RPMI8226 (cell line): ENCODE data around the gene CXCL3.

Experiments
- DNase-seq: peaks from one replicate; pipeline ENCODE4 v3.0.0-alpha.2; 2015

CXCL3 gene

GRCh38 chr4:74012130-74012529, 26.4 kb downstream of the CXCL3 start:
- no peak for DNase-seq

DNA sequence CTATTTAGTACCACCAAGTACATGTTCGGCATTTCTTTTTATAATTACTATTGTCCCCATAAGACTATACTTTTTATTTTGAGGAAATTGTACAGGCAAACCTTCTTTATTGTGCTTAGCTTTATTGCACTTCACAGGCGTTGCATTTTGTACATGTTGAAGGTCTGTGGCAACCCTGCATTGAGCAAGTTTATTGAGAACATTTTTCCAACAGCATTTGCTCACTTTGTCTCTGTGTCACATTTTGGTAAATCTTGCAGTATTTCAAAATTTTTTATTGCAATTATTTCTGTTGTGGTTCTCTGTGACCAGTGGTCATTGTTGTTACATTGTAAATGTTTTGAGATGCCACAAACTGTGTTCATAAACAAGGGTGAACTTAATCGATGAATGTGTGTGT, 29.2 kb downstream of the CXCL3 start:
- no peak for DNase-seq

GRCh38 chr4:74006009-74006476, 32.4 kb downstream of the CXCL3 start:
- no peak for DNase-seq

DNA sequence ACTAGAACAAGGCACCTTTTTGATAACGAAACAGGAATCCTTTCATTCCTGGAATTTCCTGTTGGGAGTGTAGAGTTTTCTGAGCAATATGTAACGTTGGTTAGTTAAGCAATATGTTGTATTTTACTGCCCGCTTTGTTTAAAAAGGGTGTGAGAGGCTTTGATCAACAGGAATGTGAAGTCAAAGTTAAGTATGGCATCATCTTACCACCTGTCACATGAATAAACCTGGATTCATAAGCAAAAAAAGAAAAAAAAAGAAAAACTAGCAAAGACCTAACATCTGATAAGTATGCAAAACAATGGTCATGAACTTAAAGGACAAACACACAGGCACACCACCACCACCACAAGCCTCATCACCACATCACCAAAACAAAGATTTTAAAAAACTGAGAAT, 33.0 kb downstream of the CXCL3 start:
- DNase-seq: no peak

DNA sequence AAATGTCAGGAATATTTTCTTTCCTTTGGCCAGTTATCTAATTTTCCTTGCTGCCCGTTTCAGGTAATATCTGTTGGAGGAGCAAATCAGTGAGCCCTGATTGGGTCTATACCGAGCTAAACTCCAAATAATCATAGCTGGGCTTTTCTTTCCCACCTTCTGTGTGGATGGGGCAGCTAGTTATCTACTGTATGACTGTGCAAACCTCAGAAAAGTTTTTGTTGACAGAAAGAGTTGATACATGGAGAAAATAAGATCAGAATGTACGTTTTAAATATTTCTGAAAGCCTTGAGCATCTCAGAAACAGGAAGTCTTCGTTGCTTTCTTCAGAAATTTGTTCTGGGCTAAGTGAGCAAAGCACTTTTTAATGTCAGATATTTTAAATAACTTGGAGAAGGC, 33.8 kb downstream of the CXCL3 start:
- DNase-seq: no peak

DNA sequence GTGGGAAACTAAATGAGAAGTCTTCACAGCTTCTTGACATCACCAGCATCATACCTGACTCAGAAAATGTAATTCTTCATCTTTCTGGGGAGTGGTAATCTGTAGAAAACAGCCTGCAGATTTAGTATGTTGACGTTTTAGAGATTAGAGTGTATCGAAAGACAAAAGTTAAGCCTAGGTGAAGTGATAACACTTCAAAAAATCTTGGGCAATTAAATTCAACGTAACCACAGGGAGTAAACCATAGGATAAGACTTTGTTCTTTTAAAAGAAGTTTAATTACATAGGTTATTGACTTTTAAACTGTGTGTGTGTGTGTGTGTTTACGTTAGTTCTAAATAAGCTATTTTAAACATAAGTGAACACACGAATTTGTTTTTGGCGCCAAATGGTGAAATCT, 38.2 kb downstream of the CXCL3 start:
- DNase-seq: no peak

DNA sequence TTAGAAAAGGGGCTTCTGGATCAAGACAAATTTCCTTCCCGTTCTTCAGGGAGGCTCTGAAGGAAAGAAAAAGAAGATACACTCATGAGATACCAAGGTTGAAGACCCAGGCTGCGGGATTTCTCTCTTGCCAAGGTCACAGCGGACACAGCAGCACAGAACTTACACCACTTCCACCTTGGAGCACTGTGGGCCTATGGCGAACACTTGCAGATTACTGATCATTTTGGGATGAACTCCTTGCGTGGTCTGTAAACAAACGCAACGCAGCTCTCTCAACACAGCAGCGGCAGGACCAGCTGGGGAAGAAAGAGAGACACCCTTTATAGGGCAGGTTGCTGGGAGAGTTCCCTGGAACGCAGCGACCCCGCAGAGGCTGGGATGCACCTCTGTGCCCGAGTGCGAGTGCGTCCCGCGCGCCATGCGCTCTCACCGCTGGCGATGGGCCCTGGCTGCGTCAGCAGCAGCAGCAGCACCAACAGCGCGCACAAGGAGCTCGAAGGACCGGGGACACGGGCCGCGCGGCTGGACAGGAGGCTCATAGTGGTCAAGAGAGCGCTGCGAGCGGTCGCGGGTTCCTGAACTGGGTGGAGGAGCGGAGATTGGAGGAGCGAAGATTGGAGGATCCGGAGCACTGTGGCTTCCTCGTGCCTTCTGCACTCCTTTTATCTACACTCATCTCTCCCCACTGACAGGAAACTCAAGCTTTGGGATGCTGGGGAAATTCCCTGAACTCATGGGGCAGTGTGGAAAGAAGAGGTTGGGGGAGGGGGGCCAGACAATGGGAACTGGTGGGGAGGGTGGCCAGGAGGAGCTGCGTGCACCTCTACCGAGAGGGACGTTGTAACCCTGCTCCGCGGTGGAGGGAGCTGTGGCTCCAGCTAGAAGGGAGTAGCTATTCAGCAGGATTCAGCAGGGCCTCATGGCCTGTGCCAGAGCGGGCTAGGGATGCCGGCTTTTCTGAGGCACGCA, 40.2 kb downstream of the CXCL3 start, which contains the start of gene CXCL5:
Gene CXCL5, minus strand, starts transcription at position 638 of the 972 bp plus-strand sequence. Its CDS starts 96 bp downstream, at position 542.
- DNase-seq: no peak

DNA sequence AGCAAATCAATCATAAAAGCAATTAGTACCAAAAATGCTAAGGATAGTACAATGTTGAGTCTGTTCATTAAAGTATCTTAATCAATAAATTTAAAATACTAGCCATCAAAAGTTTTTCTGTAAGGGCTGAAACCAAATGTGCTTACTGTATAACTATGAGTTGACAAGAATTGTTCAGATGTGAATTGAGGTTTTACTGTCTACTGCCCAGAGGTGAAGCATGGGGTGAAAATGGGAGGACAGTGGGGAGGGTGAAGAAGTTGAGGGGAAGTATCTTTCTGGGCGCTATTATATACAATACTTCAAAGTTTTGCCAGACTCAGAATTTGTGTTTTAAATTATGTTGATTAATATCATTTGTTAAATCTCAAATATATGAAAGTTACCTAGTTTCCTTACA, 46.4 kb downstream of the CXCL3 start:
- no peak for DNase-seq

GRCh38 chr4:73991742-73992000, 46.8 kb downstream of the CXCL3 start:
- no peak for DNase-seq

DNA sequence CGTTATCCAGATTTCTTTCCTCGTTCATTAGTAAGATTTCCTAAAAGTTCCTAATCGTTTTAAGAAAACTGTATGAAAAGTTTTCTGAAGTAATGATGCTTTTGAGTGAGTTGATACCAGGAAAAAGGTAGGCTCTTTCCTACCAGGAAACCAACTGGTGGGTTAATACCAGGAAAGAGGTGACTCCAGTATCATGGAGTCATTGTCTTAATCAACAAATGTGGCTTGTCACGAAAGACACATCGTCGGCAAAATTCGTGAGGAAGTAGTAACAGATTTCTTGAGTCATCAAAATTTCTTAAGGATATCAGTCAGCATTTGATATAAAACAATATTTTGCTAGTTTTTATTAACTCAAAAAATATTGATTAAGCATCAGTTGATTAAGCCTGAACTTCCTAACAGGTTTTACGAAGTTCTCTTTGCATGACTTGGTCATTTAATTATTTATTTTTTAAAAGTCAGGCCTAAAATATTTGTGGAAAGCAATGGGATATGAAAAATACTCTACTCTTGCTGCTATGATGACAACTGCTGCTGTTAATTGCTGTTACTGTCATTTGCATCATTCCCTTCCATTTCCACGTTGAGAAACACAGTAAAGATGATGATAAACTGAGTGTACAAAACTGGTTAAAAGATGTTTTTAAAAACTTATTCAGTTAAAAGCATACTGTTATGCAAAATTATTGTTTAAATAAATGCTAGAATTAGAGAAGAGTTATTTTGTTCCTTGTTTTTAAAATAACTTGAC, 47.3 kb downstream of the CXCL3 start:
- DNase-seq: no peak

DNA sequence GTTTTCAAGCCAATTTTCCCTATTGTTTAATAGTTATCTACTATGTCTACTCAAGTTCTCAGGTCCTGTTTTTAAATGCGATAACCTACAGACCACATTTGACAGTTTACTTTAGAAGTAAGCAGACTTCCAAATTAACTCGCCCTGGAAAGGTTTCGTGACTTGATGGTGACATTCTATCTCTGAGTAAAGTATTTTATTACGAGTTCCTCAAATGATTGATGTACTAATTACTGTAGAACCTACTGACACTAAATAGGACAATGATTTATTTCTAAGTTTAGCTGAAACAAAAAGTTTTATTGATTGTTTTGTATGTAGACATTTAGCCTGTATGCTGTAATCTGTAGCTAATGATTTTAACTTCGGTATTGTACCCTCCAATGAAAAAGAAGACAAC, 48.6 kb downstream of the CXCL3 start:
- no peak for DNase-seq

DNA sequence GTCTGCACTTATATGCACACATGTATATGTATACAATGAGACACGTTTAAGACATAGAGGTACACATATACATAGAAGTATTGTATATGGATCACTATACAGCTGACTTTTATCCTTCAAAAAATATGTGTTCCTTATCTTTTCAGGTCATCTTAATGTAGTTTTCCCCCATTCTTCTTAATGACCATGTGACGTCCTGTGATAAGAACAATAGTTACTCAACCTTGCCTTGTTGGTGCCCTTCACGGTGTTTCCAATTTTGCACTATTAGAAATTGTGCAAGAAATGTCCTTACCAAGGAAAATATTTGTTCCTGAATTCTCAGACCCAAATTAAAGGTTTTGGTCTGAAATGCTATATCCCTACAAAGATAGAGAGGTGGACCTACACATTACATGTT, 49.5 kb downstream of the CXCL3 start:
- DNase-seq: no peak

DNA sequence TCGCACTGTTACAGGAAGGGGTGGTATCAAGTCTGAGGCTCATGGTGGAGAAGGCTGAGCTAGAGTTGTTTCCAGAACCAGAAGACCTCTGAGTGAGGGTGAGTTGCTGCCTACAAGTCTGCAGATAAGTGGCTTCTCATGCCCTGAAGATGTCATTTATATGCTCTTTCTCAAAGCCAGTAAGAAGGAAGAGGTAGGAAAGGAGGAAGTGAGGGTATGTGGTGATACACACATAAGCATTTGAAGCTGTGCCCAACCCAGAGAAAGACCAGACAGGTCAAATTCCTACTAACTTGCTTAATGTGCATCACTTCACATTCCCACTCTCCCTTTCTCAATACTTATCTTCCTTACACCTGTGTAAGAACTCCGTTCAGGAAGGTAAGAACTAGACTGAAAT, 50.4 kb downstream of the CXCL3 start, which contains the start of gene PPBP:
Gene PPBP, minus strand, starts transcription at position 130 of the 400 bp plus-strand sequence. Its CDS starts 87 bp downstream, at position 43.
- no peak for DNase-seq
